ENCODE measurements around the gene DNASE1L1.
A peak's percentile ranks its signal among the peaks of the same experiment; 100 is the strongest.

Gene DNASE1L1

GRCh38 chrX:154374313-154375155 lies 34.5 kb downstream of the DNASE1L1 start, which contains the start of gene FLNA:
Gene FLNA, minus strand, starts transcription at chrX:154374634. Its CDS starts 3,389 bp downstream, at chrX:154371245.
- peak; percentile 55 for DNase-seq
- H3K36me3 Mint-ChIP-seq, result peaks cover 7% of the 10 kb centered on the region
- CTCF ChIA-PET, result interaction anchor here (0.9 to 2.1 kb wide), 9 partner anchors 9 to 162 kb away, joined by 3 to 17 read pairs (median 4); partner anchors contain the start of gene SLC10A3
- H3K4me1 Mint-ChIP-seq, result peaks cover 26% of the 10 kb centered on the region
- no peaks in the 10 kb centered on the region for H3K9me3 Mint-ChIP-seq
- H3K27ac Mint-ChIP-seq, result peak within 1 kb of the TSS; percentile 14
- H3K4me3 Mint-ChIP-seq, result peak within 1 kb of the TSS; percentile 80
- no peaks in the 10 kb centered on the region for H3K27me3 Mint-ChIP-seq

GRCh38 chrX:154373340-154374306 lies 35.4 kb downstream of the DNASE1L1 start:
- Mint-ChIP-seq H3K27ac (peak overlapping the region; percentile 14), H3K27me3 (no peaks in the 10 kb centered on the region), H3K4me1 (peaks cover 26% of the 10 kb centered on the region), H3K4me3 (peak overlapping the region; percentile 80), H3K36me3 (peaks cover 7% of the 10 kb centered on the region), H3K9me3 (no peaks in the 10 kb centered on the region)
- DNase-seq, result peak; percentile 55
- CTCF ChIA-PET, result interaction anchor here (0.6 to 2.1 kb wide), 17 partner anchors 9 to 361 kb away, joined by 3 to 17 read pairs (median 3); partner anchors contain the start of genes SLC10A3 and UBL4A

- peak; percentile 60 for DNase-seq
- peaks cover 33% of the 10 kb centered on the region for H3K4me1 Mint-ChIP-seq
- no peaks in the 10 kb centered on the region for H3K9me3 Mint-ChIP-seq
- H3K36me3 Mint-ChIP-seq, result peaks cover 14% of the 10 kb centered on the region
- peak overlapping the region; percentile 80 for H3K4me3 Mint-ChIP-seq
- no peaks in the 10 kb centered on the region for H3K27me3 Mint-ChIP-seq
- CTCF ChIA-PET, result interaction anchor here (0.8 to 2.1 kb wide), 9 partner anchors 10 to 170 kb away, joined by 3 to 17 read pairs (median 4); partner anchors contain the start of genes RPL10 and UBL4A
- H3K27ac Mint-ChIP-seq, result peak overlapping the region; percentile 86
Measured at GRCh38 chrX:154372612-154373022, 36.4 kb downstream of the DNASE1L1 start.

GRCh38 chrX:154371789-154372300 lies 37.2 kb downstream of the DNASE1L1 start:
- H3K27ac Mint-ChIP-seq, result peak overlapping the region; percentile 86
- CTCF ChIA-PET, result interaction anchor here (0.6 to 1.0 kb wide), 2 partner anchors 9 to 27 kb away, joined by 3 read pairs; partner anchors contain the start of gene RPL10
- no peaks in the 10 kb centered on the region for H3K9me3 Mint-ChIP-seq
- no peaks in the 10 kb centered on the region for H3K27me3 Mint-ChIP-seq
- peaks cover 14% of the 10 kb centered on the region for H3K36me3 Mint-ChIP-seq
- H3K4me3 Mint-ChIP-seq, result peak overlapping the region; percentile 80
- DNase-seq, result no peak
- peaks cover 32% of the 10 kb centered on the region for H3K4me1 Mint-ChIP-seq

GRCh38 chrX:154371017-154371788 lies 37.9 kb downstream of the DNASE1L1 start:
- Mint-ChIP-seq H3K4me1 (peaks cover 33% of the 10 kb centered on the region), H3K9me3 (no peaks in the 10 kb centered on the region), H3K36me3 (peaks cover 14% of the 10 kb centered on the region), H3K4me3 (peak overlapping the region; percentile 77), H3K27ac (peak overlapping the region; percentile 83), H3K27me3 (no peaks in the 10 kb centered on the region)
- CTCF ChIA-PET, result interaction anchor here (0.6 to 0.8 kb wide), 2 partner anchors 8 to 352 kb away, joined by 3 read pairs; no protein-coding TSS in a partner anchor
- DNase-seq, result peak; percentile 94

- Mint-ChIP-seq H3K4me3 (peak overlapping the region; percentile 91), H3K4me1 (peaks cover 33% of the 10 kb centered on the region), H3K27me3 (no peaks in the 10 kb centered on the region), H3K36me3 (peaks cover 14% of the 10 kb centered on the region), H3K9me3 (no peaks in the 10 kb centered on the region), H3K27ac (peak overlapping the region; percentile 92)
- peak; percentile 41 for DNase-seq
- CTCF ChIA-PET, result interaction anchor here (0.8 kb wide), 1 partner anchor 351 kb away, joined by 3 read pairs; no protein-coding TSS in a partner anchor
Measured at GRCh38 chrX:154370300-154371016, 38.6 kb downstream of the DNASE1L1 start.

GRCh38 chrX:154369449-154370299 lies 39.4 kb downstream of the DNASE1L1 start:
- H3K36me3 Mint-ChIP-seq, result peaks cover 16% of the 10 kb centered on the region
- no peaks in the 10 kb centered on the region for H3K27me3 Mint-ChIP-seq
- peak overlapping the region; percentile 92 for H3K27ac Mint-ChIP-seq
- CTCF ChIA-PET, result no interaction called here
- peak overlapping the region; percentile 91 for H3K4me3 Mint-ChIP-seq
- H3K9me3 Mint-ChIP-seq, result no peaks in the 10 kb centered on the region
- peak; percentile 77 for DNase-seq
- peaks cover 29% of the 10 kb centered on the region for H3K4me1 Mint-ChIP-seq

- DNase-seq, result peak; percentile 91
- H3K27me3 Mint-ChIP-seq, result no peaks in the 10 kb centered on the region
- peaks cover 31% of the 10 kb centered on the region for H3K4me1 Mint-ChIP-seq
- H3K27ac Mint-ChIP-seq, result peak overlapping the region; percentile 87
- H3K4me3 Mint-ChIP-seq, result peak overlapping the region; percentile 91
- no peaks in the 10 kb centered on the region for H3K9me3 Mint-ChIP-seq
- CTCF ChIA-PET, result no interaction called here
- H3K36me3 Mint-ChIP-seq, result peaks cover 19% of the 10 kb centered on the region
Measured at GRCh38 chrX:154368630-154369448, 40.2 kb downstream of the DNASE1L1 start.

- Mint-ChIP-seq H3K27me3 (no peaks in the 10 kb centered on the region), H3K36me3 (peaks cover 21% of the 10 kb centered on the region), H3K4me1 (peaks cover 28% of the 10 kb centered on the region), H3K9me3 (no peaks in the 10 kb centered on the region), H3K4me3 (peak overlapping the region; percentile 91), H3K27ac (peak overlapping the region; percentile 87)
- CTCF ChIA-PET, result no interaction called here
- no peak for DNase-seq
Measured at GRCh38 chrX:154367474-154368308, 41.4 kb downstream of the DNASE1L1 start.

GRCh38 chrX:154366666-154367055 lies 42.4 kb downstream of the DNASE1L1 start:
- CTCF ChIA-PET, result no interaction called here
- no peak for DNase-seq
- H3K36me3 Mint-ChIP-seq, result peaks cover 22% of the 10 kb centered on the region
- H3K4me1 Mint-ChIP-seq, result peaks cover 24% of the 10 kb centered on the region
- H3K27ac Mint-ChIP-seq, result no peak overlapping the region
- H3K9me3 Mint-ChIP-seq, result no peaks in the 10 kb centered on the region
- H3K4me3 Mint-ChIP-seq, result no peak overlapping the region
- no peaks in the 10 kb centered on the region for H3K27me3 Mint-ChIP-seq
